Measurements from ENCODE around the gene SLC5A10.

SLC5A10 gene

GRCh38 chr17:18910326-18910725, 41.6 kb upstream of the SLC5A10 start:
- no peaks in the 10 kb centered on the region for H3K9me2 ChIP-seq (ENCODE audit: low read depth, low read length)
- no peak overlapping the region for H3K9ac ChIP-seq (ENCODE audit: low read length)
- no peaks in the 10 kb centered on the region for H3F3A ChIP-seq (ENCODE audit: insufficient read depth, low read length)
- H3K9me3 ChIP-seq (ENCODE audit: low read length), result no peaks in the 10 kb centered on the region
- peaks cover 90% of the 10 kb centered on the region for H3K36me3 ChIP-seq (ENCODE audit: insufficient read depth, low read length)
- no peaks in the 10 kb centered on the region for H3K27me3 ChIP-seq (ENCODE audit: insufficient read depth, low read length)
- no peaks in the 10 kb centered on the region for H3K79me2 ChIP-seq (ENCODE audit: insufficient read depth, low read length)
- no peak overlapping the region for H3K4me3 ChIP-seq (ENCODE audit: low read depth, low read length, poor library complexity, severe bottlenecking)
- no peak overlapping the region for H3K4me2 ChIP-seq (ENCODE audit: low read length)
- H3K27ac ChIP-seq (ENCODE audit: low read depth, low read length, poor library complexity, severe bottlenecking), result no peak overlapping the region
- TF ChIP-seq CTCF (IDR thresholded peaks at IDR 0.05; ENCODE audit: low read length) (no peak), EZH2 (IDR thresholded peaks at IDR 0.05; ENCODE audit: borderline replicate concordance, low read length) (no peak)
- no peak overlapping the region for H2AFZ ChIP-seq (ENCODE audit: low read length)
- no peaks in the 10 kb centered on the region for H4K20me1 ChIP-seq (ENCODE audit: insufficient read depth, low read length)
- no peaks in the 10 kb centered on the region for H3K4me1 ChIP-seq (ENCODE audit: insufficient read depth, low read length, severe bottlenecking)

GRCh38 chr17:18910881-18911280, 41.1 kb upstream of the SLC5A10 start:
- no peak overlapping the region for H3K27ac ChIP-seq (ENCODE audit: low read depth, low read length, poor library complexity, severe bottlenecking)
- no peak overlapping the region for H3K4me3 ChIP-seq (ENCODE audit: low read depth, low read length, poor library complexity, severe bottlenecking)
- no peaks in the 10 kb centered on the region for H3K4me1 ChIP-seq (ENCODE audit: insufficient read depth, low read length, severe bottlenecking)
- H3K9ac ChIP-seq (ENCODE audit: low read length), result no peak overlapping the region
- H3K9me2 ChIP-seq (ENCODE audit: low read depth, low read length), result no peaks in the 10 kb centered on the region
- no peaks in the 10 kb centered on the region for H3F3A ChIP-seq (ENCODE audit: insufficient read depth, low read length)
- no peaks in the 10 kb centered on the region for H4K20me1 ChIP-seq (ENCODE audit: insufficient read depth, low read length)
- no peak overlapping the region for H3K4me2 ChIP-seq (ENCODE audit: low read length)
- peaks cover 91% of the 10 kb centered on the region for H3K36me3 ChIP-seq (ENCODE audit: insufficient read depth, low read length)
- no peaks in the 10 kb centered on the region for H3K9me3 ChIP-seq (ENCODE audit: low read length)
- H3K79me2 ChIP-seq (ENCODE audit: insufficient read depth, low read length), result no peaks in the 10 kb centered on the region
- no peaks in the 10 kb centered on the region for H3K27me3 ChIP-seq (ENCODE audit: insufficient read depth, low read length)
- no peak overlapping the region for H2AFZ ChIP-seq (ENCODE audit: low read length)
- no peak for TF ChIP-seq EZH2 (IDR thresholded peaks at IDR 0.05; ENCODE audit: borderline replicate concordance, low read length)
- TF ChIP-seq CTCF (IDR thresholded peaks at IDR 0.05; ENCODE audit: low read length), result no peak

- Histone ChIP-seq H3K9me3 (ENCODE audit: low read length) (no peaks in the 10 kb centered on the region), H2AFZ (ENCODE audit: low read length) (no peak overlapping the region), H3K4me1 (ENCODE audit: insufficient read depth, low read length, severe bottlenecking) (peaks cover 32% of the 10 kb centered on the region), H3K27me3 (ENCODE audit: insufficient read depth, low read length) (no peaks in the 10 kb centered on the region), H3K36me3 (ENCODE audit: insufficient read depth, low read length) (peaks cover 57% of the 10 kb centered on the region), H3K4me3 (ENCODE audit: low read depth, low read length, poor library complexity, severe bottlenecking) (no peak overlapping the region), H4K20me1 (ENCODE audit: insufficient read depth, low read length) (no peaks in the 10 kb centered on the region), H3K79me2 (ENCODE audit: insufficient read depth, low read length) (no peaks in the 10 kb centered on the region), H3K27ac (ENCODE audit: low read depth, low read length, poor library complexity, severe bottlenecking) (peak overlapping the region; percentile 60), H3K4me2 (ENCODE audit: low read length) (no peak overlapping the region), H3F3A (ENCODE audit: insufficient read depth, low read length) (no peaks in the 10 kb centered on the region), H3K9ac (ENCODE audit: low read length) (no peak overlapping the region), H3K9me2 (ENCODE audit: low read depth, low read length) (no peaks in the 10 kb centered on the region)
- TF ChIP-seq CTCF (IDR thresholded peaks at IDR 0.05; ENCODE audit: low read length), result no peak
- no peak for TF ChIP-seq EZH2 (IDR thresholded peaks at IDR 0.05; ENCODE audit: borderline replicate concordance, low read length)
Observed at GRCh38 chr17:18916816-18917500, 35.0 kb upstream of the SLC5A10 start.
